Heart left ventricle (tissue), 16 donors: ENCODE data around the gene TCF4. TPM values are rescaled to one million over a fixed set of nuclear protein-coding genes. Genes with fewer than 3 reads are reported as not detected.

ENCODE experiments used
- ATAC-seq, 4 donors: fragments of 200-7000 bp; cut with Tn5 transposase; one replicate each; pipeline ENCODE4 v1.9.1; 2020 to 2022; ENCODE audit warnings: moderate library complexity in 4 of 4, mild to moderate bottlenecking in 3 of 4, moderate number of reproducible peaks in 1 of 4
- DNase-seq, 5 donors: peaks; one replicate each; pipeline ENCODE4 v3.0.0-alpha.2; 2020
- H3K27ac ChIP-seq, 12 donors: fragments of 200-600 bp; sonication (generic) in 4 of 12; one replicate each; pipeline versions ENCODE4 v1.5.0 to v1.8.0; 2016 to 2022; ENCODE audit warnings: mild to moderate bottlenecking in 2 of 12
- H3K27me3 ChIP-seq, 9 donors: fragments of 200-600 bp; sonication (generic) in 2 of 9; one replicate each; pipeline versions ENCODE4 v1.5.1 to v1.8.0; 2016 to 2022; ENCODE audit warnings: mild to moderate bottlenecking in 3 of 9
- H3K36me3 ChIP-seq, 9 donors: fragments of 200-600 bp; sonication (generic) in 2 of 9; one replicate each; pipeline versions ENCODE4 v1.5.0 to v1.8.0; 2018 to 2022; ENCODE audit warnings: mild to moderate bottlenecking in 2 of 9
- H3K4me1 ChIP-seq, 12 donors: fragments of 200-600 bp; sonication (generic) in 4 of 12; one replicate each; pipeline versions ENCODE4 v1.5.0 to v1.8.0; 2016 to 2022; ENCODE audit warnings: mild to moderate bottlenecking in 3 of 12
- H3K4me3 ChIP-seq, 12 donors: fragments of 200-600 bp; sonication (generic) in 4 of 12; one replicate each; pipeline versions ENCODE4 v1.5.0 to v1.8.0; 2017 to 2022; ENCODE audit warnings: mild to moderate bottlenecking in 9 of 12, moderate library complexity in 4 of 12
- H3K9me3 ChIP-seq, 12 donors: fragments of 200-600 bp; sonication (generic) in 4 of 12; one replicate each; pipeline versions ENCODE4 v1.5.0 to v1.8.0; 2016 to 2022; ENCODE audit warnings: mild to moderate bottlenecking in 1 of 12
- POLR2A ChIP-seq, 2 donors: fragments of 450-650 bp; IDR thresholded peaks; one replicate each; pipeline ENCODE4 v1.6.1; 2017; ENCODE audit warnings: antibody characterized with exemption in 2 of 2, mild to moderate bottlenecking in 2 of 2, moderate library complexity in 2 of 2
- WGBS, 4 donors: extraction: QIAGEN DNeasy Blood & Tissue Kit in 2 of 4; methylation state at CpG; one replicate each; pipeline versions ENCODE4 v1.1.5 to v1.1.7; 2013 to 2018; 5-methylcytosine and 5-hydroxymethylcytosine counted together
- intact Hi-C, 10 donors: fragments of 100-400 bp; cut with DNase I; formaldehyde crosslinking; loops; one replicate each; pipeline versions ENCODE4 v1.11.1 to v1.14.2; 2022
- polyA plus RNA-seq, 2 donors: library from polyadenylated mRNA; stranded (reverse); fragments of 200-250 nt; gene quantifications; one replicate each; pipeline ENCODE4 v1.2.3, GENCODE V29; 2013
- total RNA-seq, 9 donors: library from RNA; depleted of rRNA in 2 of 9; stranded (reverse); fragments of >200 nt in 2 of 9; fragmentation: NEBNext Ultra II Directional in 3 of 9; extraction: Animal tissue kit (Norgen Biotek cat#: 25700) in 3 of 9; gene quantifications; one replicate each; pipeline versions ENCODE4 v1.1.0 to v1.2.4, GENCODE V29; 2016 to 2023
- TF ChIP-seq, protein P1 (sequence below), 12 donors: fragments of 200-600 bp; sonication (generic) in 4 of 12; IDR thresholded peaks; one replicate each; pipeline versions ENCODE4 v1.5.0 to v1.8.0; 2018 to 2022; ENCODE audit warnings: antibody characterized with exemption in 12 of 12, mild to moderate bottlenecking in 5 of 12
- donor health status: ischemic (EF 13 %, LVEDD 7.1; RV severe dilation, severe dysfunction).
- donor health status: healthy with polysubstance abuse.
- donor health status: DM: no; HTN: yes; CAD: no.
- donor health status: DM: no; HTN: no; CAD: no.
- donor health status: ischemic (EF 25% LVEDD 6.9; RV normal size, moderate dysfunction).
- donor health status: ischemic (EF 25% LVEDD 5.7; RV mildly dilated, moderate dysfunction).
- donor health status: healthy.
- donor health status: DM: yes; HTN: yes; CAD: no.
- donor health status: ischemic (EF 35%, LVEDD 5.7; RV mildly dilated, moderate dysfunction).
- donor health status: nonischemic (EF 11% LVEDD 7.7; RV severe dilation, severe dysfunction).
- donor health status: DM: yes; HTN: yes; CAD: no.
- donor health status: PGD.
- donor health status: ischemic (EF 29% LVEDD 5.4; RV normal size, mild dysfunction).
- donor health status: nonischemic (EF 23%, LVEDD 6.1; RV moderate dilation, normal function).

Gene TCF4
- total and polyA plus RNA-seq, 11 donors, result 12.8 to 119 (median 71.5) TPM

DNA sequence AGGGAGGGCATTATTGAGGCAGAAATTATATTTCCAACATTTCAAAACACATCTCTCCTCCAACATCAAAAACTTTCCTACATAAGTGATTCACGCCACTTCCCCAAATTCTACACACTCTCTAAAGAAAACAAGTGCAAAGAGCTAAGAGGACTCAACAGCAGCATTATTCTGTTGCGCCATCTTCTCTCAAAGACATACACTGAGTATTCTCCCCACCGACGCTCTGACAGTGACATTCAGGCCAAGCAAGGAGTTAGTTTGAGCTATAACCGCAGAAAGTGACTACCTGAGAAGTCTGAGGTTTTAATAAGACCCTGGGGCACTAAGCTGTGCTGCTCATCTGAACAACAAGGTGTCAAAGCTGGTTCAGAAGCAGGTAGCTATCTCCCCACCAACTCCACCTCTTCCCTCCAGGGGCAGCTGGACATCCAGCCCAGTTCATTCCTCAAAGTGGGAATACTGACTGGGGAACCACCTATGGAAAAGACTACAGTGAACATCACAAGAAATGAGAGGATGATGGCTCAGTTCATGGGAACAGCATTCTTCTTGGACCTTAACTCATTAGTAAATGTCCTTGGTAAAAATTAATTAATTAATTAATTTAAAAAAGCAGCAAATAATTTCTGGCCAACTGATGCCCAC, 319.2 kb downstream of the TCF4 start:
- TF ChIP-seq, protein P1, sequence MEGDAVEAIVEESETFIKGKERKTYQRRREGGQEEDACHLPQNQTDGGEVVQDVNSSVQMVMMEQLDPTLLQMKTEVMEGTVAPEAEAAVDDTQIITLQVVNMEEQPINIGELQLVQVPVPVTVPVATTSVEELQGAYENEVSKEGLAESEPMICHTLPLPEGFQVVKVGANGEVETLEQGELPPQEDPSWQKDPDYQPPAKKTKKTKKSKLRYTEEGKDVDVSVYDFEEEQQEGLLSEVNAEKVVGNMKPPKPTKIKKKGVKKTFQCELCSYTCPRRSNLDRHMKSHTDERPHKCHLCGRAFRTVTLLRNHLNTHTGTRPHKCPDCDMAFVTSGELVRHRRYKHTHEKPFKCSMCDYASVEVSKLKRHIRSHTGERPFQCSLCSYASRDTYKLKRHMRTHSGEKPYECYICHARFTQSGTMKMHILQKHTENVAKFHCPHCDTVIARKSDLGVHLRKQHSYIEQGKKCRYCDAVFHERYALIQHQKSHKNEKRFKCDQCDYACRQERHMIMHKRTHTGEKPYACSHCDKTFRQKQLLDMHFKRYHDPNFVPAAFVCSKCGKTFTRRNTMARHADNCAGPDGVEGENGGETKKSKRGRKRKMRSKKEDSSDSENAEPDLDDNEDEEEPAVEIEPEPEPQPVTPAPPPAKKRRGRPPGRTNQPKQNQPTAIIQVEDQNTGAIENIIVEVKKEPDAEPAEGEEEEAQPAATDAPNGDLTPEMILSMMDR (IDR thresholded peaks at IDR 0.05), result no peak
- TF ChIP-seq POLR2A (IDR thresholded peaks at IDR 0.05), result no peak
- Histone ChIP-seq H3K4me3 (no peak overlapping the region), H3K27ac (peak overlapping the region in 1 of 12 donors; percentile 78), H3K27me3 (no peaks in the 10 kb centered on the region), H3K36me3 (peaks cover 0 to 96% (median 60%) of the 10 kb centered on the region in 9 donors), H3K4me1 (peaks cover 8 to 73% (median 61%) of the 10 kb centered on the region in 12 donors), H3K9me3 (no peaks in the 10 kb centered on the region)
- no peak for ATAC-seq
- intact Hi-C loops, result loop anchor here in 1 of 10 donors (10.0 kb wide), 1 partner anchor 46 kb away; no protein-coding TSS in a partner anchor
- no peak for DNase-seq
- 95 to 99% (median 97%) methylated on average over 5 of the region's 5 CpGs for WGBS, 4 donors

- no peaks in the 10 kb centered on the region for H3K9me3 ChIP-seq
- peak overlapping the region in 2 of 12 donors; percentile 36 to 78 for H3K27ac ChIP-seq
- H3K4me1 ChIP-seq, result peaks cover 8 to 72% (median 61%) of the 10 kb centered on the region in 12 donors
- DNase-seq, result no peak
- no peaks in the 10 kb centered on the region for H3K27me3 ChIP-seq
- intact Hi-C loops, result loop anchor here in 1 of 10 donors (10.0 kb wide), 1 partner anchor 47 kb away; no protein-coding TSS in a partner anchor
- no peak overlapping the region for H3K4me3 ChIP-seq
- ATAC-seq, result no peak
- no peak for TF ChIP-seq POLR2A (IDR thresholded peaks at IDR 0.05)
- TF ChIP-seq, protein P1 (IDR thresholded peaks at IDR 0.05), result no peak
- H3K36me3 ChIP-seq, result peaks cover 0 to 92% (median 54%) of the 10 kb centered on the region in 9 donors
- 69 to 83% (median 78%) methylated on average over 3 of the region's 3 CpGs for WGBS, 4 donors
Measured at GRCh38 chr18:55268151-55268601, 319.8 kb downstream of the TCF4 start.

DNA sequence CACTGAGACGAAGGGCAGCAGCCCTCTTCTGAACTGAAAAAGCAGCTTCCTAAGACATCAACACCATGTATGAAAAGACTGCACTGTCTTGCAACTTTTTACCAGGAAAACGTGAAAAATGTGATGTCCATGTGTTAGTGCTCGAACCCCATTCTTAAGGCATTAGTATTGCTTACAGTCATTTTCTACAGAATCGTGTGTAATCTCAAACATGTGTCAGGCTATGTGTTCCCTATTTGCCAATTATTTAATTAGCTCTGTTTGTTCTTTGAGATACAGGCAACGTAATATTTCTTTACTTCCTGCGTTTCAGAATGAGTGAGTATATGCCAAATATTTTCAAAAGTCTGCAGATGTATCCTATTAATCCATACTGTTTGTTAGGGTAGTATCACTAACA, 321.0 kb downstream of the TCF4 start:
- Histone ChIP-seq H3K9me3 (no peaks in the 10 kb centered on the region), H3K4me1 (peaks cover 8 to 72% (median 55%) of the 10 kb centered on the region in 12 donors), H3K27ac (peak overlapping the region in 3 of 12 donors; percentile 11 to 78 (median 36))

GRCh38 chr18:55265984-55266383, 322.0 kb downstream of the TCF4 start:
- intact Hi-C loops, result loop anchor here in 1 of 10 donors (10.0 kb wide), 1 partner anchor 49 kb away; no protein-coding TSS in a partner anchor
- H3K4me3 ChIP-seq, result no peak overlapping the region
- H3K27ac ChIP-seq, result peak overlapping the region in 7 of 12 donors; percentile 1 to 51 (median 12)
- no peaks in the 10 kb centered on the region for H3K9me3 ChIP-seq
- no peak for ATAC-seq
- WGBS, 4 donors, result 78 to 82% (median 79%) methylated on average over 3 of the region's 3 CpGs
- peaks cover 8 to 82% (median 59%) of the 10 kb centered on the region in 12 donors for H3K4me1 ChIP-seq
- peaks cover 0 to 93% (median 59%) of the 10 kb centered on the region in 9 donors for H3K36me3 ChIP-seq
- no peaks in the 10 kb centered on the region for H3K27me3 ChIP-seq
- no peak for DNase-seq
- TF ChIP-seq, protein P1 (IDR thresholded peaks at IDR 0.05), result no peak
- TF ChIP-seq POLR2A (IDR thresholded peaks at IDR 0.05), result no peak

More for the DNA sequence above, 321.0 kb downstream of the TCF4 start:
- Histone ChIP-seq H3K27me3 (no peaks in the 10 kb centered on the region), H3K4me3 (no peak overlapping the region), H3K36me3 (peaks cover 0 to 92% (median 61%) of the 10 kb centered on the region in 9 donors)
- DNase-seq (no peak), ATAC-seq (no peak)
- intact Hi-C loops, result loop anchor here in 1 of 10 donors (10.0 kb wide), 1 partner anchor 48 kb away; no protein-coding TSS in a partner anchor
- 51 to 64% (median 57%) methylated on average over 6 of the region's 6 CpGs for WGBS, 4 donors
- TF ChIP-seq, protein P1 (IDR thresholded peaks at IDR 0.05), result no peak
- no peak for TF ChIP-seq POLR2A (IDR thresholded peaks at IDR 0.05)
